NCI-H2227 (cell line): ENCODE measurements around the gene RHOBTB3.
"Not testable (repeated sequence)": the region's sequence is repeated elsewhere in the genome, so short reads cannot be mapped to it uniquely, and the experiment has no call there.

ENCODE experiments used
- DNase-seq: peaks from one replicate; lab custom pipeline; 2025; ENCODE audit not compliant: unreplicated experiment; lab: John Stamatoyannopoulos, UW

Gene RHOBTB3

GRCh38 chr5:95818181-95819147 is 87.3 kb downstream of the RHOBTB3 start:
- DNase-seq = no peak

DNA sequence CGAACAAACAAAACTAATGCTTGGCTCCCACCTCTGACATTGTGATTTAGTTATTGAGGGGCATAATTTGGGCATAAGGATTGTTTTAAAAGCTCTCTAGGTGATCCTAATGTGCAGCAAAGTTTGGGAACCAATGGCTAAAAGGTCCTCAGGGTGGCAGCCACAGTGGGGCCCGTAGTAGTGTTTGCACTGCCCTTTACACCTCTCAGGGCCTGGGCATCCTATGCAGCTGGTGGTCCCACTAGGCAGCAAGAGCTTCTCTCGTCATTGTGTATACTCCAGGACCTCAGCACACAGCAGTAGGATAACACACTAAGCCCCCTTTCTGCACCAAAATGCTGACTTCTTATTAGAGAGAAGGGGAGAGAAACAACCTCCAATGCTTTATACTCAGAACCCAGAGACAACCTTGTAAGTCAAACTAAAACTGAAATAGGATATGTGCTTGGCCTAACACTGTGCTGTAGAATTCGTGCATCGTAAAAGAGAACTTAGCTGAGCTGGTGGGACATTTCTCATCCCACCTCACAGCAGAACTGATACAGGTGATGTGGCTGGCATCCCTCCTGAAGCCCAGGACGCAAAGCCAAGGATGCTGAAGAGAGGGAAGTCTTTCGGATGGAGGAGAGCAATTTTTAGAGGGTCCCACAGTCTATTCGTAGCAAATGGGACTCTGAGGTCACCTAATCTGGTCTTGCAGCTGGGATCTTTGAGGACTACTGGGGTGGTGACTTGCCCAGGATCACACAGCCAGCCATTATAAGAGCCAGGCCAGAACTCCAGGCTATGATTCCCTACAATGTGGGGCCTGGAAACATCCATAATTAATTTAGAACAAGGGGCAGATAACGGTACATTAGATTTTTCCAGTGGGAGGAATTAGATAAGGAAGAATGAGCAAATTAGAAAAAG is 90.2 kb downstream of the RHOBTB3 start:
- no peak for DNase-seq

- DNase-seq = peak; percentile 17
These were observed 91.0 kb downstream of the RHOBTB3 start for GRCh38 chr5:95822043-95822541.

DNA sequence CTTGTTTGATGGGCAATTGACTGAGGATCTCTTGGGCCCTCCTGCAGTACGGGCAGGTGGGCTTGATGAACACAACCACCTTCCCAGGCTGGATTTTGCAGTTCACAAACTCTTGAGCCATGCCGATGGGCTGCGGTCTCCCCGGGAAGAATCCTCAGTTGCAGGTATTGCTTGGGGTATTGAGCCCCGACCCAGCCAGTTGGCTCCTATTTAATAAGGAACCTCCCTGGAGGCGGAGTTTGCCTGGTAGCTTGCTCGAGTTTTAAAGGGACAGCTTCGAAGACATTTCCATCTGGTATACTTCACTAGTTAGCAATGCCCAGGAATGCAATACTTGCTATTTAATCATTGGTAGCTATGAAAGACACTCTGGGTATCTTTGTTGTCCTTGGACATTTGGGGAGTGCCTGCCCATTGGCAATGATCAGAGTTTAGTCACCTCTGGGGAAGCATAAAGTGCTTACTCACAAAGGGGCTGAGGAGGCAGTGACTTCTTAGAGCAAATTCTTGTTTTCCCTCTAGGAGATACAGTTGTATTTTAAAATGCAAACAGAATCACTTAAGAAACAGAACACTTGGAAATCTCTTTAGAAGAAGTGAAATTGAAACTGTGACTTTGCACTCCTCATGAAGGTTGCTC is 91.5 kb downstream of the RHOBTB3 start, which contains the start of gene GLRX:
Gene GLRX (minus strand): TSS at position 185 of the 640 bp plus-strand sequence. CDS start 64 bp downstream, at position 121.
- DNase-seq = peak; percentile 46

- DNase-seq = no peak
These were observed 92.1 kb downstream of the RHOBTB3 start for GRCh38 chr5:95823218-95823737.

GRCh38 chr5:95823738-95824609 is 92.8 kb downstream of the RHOBTB3 start:
- DNase-seq = peak; percentile 12

GRCh38 chr5:95824747-95825146 is 93.6 kb downstream of the RHOBTB3 start:
- no peak for DNase-seq

GRCh38 chr5:95825495-95825894 is 94.4 kb downstream of the RHOBTB3 start:
- no peak for DNase-seq

GRCh38 chr5:95826949-95827891 is 96.1 kb downstream of the RHOBTB3 start:
- no peak for DNase-seq

DNA sequence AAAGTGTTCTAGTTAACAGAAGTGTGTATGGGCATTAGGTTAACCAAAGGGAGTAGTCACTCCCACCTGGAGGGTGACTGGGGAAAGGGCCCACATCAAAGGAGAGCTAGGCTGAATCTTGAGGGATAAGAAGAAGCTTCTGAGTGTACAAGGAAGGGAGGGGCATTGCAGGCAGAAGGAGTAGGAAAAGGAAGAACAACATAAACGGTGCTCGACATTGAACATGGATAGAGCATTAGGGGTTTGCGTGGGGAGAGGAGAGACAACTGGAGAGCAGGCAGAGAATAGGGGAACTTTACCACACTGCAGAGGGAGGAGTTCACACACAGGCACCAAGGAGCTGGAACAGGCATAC is 96.7 kb downstream of the RHOBTB3 start:
- no peak for DNase-seq

- DNase-seq = no peak
These were observed 99.1 kb downstream of the RHOBTB3 start for GRCh38 chr5:95830226-95830625.

GRCh38 chr5:95832664-95833063 is 101.5 kb downstream of the RHOBTB3 start:
- DNase-seq = no peak

DNA sequence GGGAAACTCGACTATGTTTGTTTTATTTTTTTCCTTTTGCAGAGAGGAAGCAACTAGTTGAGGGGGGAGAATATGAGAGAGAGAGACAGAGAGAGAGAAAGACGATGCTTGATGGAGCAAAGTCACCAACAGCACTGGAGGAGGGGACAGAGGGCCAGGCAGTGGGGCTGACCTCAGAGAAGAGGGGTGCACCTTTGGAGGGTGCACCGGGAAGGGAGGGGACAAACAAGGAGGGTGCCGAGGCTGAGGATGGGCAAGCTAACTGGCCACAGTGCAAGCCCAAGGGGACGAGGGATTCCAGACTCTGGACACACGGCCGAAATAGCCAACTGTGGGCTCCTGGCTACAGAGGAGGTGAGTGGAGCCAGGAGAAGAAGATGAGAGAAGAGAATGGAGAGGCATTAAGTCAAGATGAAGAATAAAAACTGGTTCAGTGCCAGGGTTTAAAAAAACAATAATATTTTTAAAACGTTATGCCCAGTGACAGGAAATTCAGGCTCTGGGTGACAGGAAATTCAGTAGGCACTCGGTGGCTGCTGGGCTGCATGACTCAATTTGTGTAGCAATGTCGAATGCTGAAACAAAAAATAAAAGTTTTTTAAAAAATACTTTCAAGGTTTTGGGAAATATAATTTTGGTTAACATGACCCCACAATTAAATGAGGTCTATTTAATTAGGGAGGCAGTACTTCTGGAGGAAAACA is 104.7 kb downstream of the RHOBTB3 start:
- no peak for DNase-seq

DNA sequence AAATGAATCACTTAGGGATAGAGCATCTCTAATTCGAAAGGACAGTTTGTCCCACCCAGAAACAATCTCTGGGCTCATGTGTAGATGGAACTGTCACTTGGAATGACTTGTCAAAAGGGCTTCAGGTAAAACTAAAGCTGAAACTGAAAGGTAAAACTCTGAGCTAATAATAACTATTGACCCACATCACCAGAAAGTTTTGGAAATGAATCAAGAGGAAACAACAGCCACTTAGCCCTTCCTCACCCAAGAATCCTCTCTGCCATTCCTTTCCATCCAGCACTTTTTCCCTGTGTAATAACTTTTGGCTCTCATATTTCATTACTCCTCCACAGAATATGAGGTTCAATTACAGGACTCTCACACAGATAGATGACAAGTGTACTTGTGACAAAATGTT is 105.4 kb downstream of the RHOBTB3 start:
- DNase-seq = no peak

DNA sequence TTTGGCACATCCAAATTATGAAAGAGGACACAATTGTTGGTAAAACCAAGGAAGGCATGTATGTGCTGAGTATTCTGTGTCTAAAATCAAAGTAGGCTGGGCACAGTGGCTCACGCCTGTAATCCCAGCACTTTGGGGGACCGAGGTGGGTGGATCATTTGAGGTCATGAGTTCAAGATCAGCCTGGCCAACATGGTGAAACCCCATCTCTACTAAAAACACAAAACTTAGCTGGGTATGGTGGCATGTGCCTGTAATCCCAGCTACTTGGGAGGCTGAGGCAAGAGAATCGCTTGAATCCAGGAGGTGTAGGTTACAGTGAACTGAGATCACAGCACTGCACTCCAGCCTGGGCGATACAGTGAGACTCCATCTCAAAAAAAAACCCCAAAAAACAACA is 105.8 kb downstream of the RHOBTB3 start:
- not testable (repeated sequence) for DNase-seq

GRCh38 chr5:95837492-95837891 is 106.4 kb downstream of the RHOBTB3 start:
- DNase-seq = no peak

GRCh38 chr5:95838001-95838520 is 106.9 kb downstream of the RHOBTB3 start:
- DNase-seq = no peak

GRCh38 chr5:95838556-95838955 is 107.4 kb downstream of the RHOBTB3 start:
- no peak for DNase-seq
